Bronchial epithelial cell (primary cell): ENCODE results near the gene TNNT1. TPM values are rescaled to one million over a fixed set of nuclear protein-coding genes. Genes with fewer than 3 reads are reported as not detected.
"Not testable (repeated sequence)": the region's sequence is repeated elsewhere in the genome, so short reads cannot be mapped to it uniquely, and the experiment has no call there.

ENCODE experiments used
- DNase-seq: peaks from one replicate; pipeline ENCODE4 v3.0.0-alpha.2; 2010; ENCODE audit warnings: low read depth
- FAIRE-seq: peaks from 2 replicates; lab custom pipeline; 2011; peaks lifted over from hg19 to GRCh38; lab: Jason Lieb, UNC
- H3K27me3 ChIP-seq: 2 replicates; pipeline ENCODE4 v1.5.1; 2011; ENCODE audit warnings: low read length; ENCODE audit not compliant: control insufficient read depth, insufficient read depth
- H3K36me3 ChIP-seq: 2 replicates; pipeline ENCODE4 v1.5.1; 2011; ENCODE audit warnings: low read length; ENCODE audit not compliant: control insufficient read depth, insufficient read depth
- H3K4me3 ChIP-seq: 2 replicates; pipeline ENCODE4 v1.5.1; 2011; ENCODE audit warnings: mild to moderate bottlenecking, low read depth, low read length, control low read depth
- CTCF ChIP-seq: IDR thresholded peaks from 2 replicates; pipeline ENCODE4 v1.5.1; 2011; ENCODE audit warnings: mild to moderate bottlenecking, moderate library complexity, low read length, control low read depth, inconsistent platforms; ENCODE audit not compliant: insufficient read depth, severe bottlenecking
- total RNA-seq: library from RNA; depleted of rRNA; stranded (reverse); fragments of >200 nt; gene quantifications from 2 replicates; pipeline ENCODE4 v1.2.1, GENCODE V29; 2014

Gene TNNT1
- total RNA-seq, 1 donor from 2014 or later = 65.0 TPM

- DNase-seq (no peak), FAIRE-seq (no peak)
- TF ChIP-seq CTCF = peak; percentile 13
- Histone ChIP-seq H3K27me3 (no peaks in the 10 kb centered on the region), H3K4me3 (no peak overlapping the region), H3K36me3 (peaks cover 7% of the 10 kb centered on the region)
Measured at GRCh38 chr19:55112777-55113569, 36.0 kb downstream of the TNNT1 start.

- FAIRE-seq (no peak), DNase-seq (no peak)
- Histone ChIP-seq H3K27me3 (no peaks in the 10 kb centered on the region), H3K36me3 (peaks cover 7% of the 10 kb centered on the region), H3K4me3 (no peak overlapping the region)
- no peak for TF ChIP-seq CTCF
Measured at GRCh38 chr19:55112246-55112776, 36.7 kb downstream of the TNNT1 start.

GRCh38 chr19:55111238-55111831, 37.7 kb downstream of the TNNT1 start:
- no peak for TF ChIP-seq CTCF
- FAIRE-seq = no peak
- H3K27me3 ChIP-seq = no peaks in the 10 kb centered on the region
- DNase-seq = no peak
- peaks cover 7% of the 10 kb centered on the region for H3K36me3 ChIP-seq
- H3K4me3 ChIP-seq = no peak overlapping the region

GRCh38 chr19:55109527-55110291, 39.3 kb downstream of the TNNT1 start:
- no peak overlapping the region for H3K4me3 ChIP-seq
- no peak for FAIRE-seq
- peaks cover 7% of the 10 kb centered on the region for H3K36me3 ChIP-seq
- DNase-seq = no peak
- no peaks in the 10 kb centered on the region for H3K27me3 ChIP-seq
- no peak for TF ChIP-seq CTCF

- FAIRE-seq, H3K27me3 ChIP-seq, H3K4me3 ChIP-seq, DNase-seq: not testable (repeated sequence)
- H3K36me3 ChIP-seq = peaks cover 11% of the 10 kb centered on the region
Measured at GRCh38 chr19:55107252-55107651, 41.8 kb downstream of the TNNT1 start.

GRCh38 chr19:55106591-55106990, 42.4 kb downstream of the TNNT1 start:
- TF ChIP-seq CTCF = no peak
- Histone ChIP-seq H3K36me3 (peaks cover 11% of the 10 kb centered on the region), H3K4me3 (no peak overlapping the region), H3K27me3 (no peaks in the 10 kb centered on the region)
- no peak for FAIRE-seq
- no peak for DNase-seq
